Mesendoderm (in vitro differentiated cells): Measurements from ENCODE around the gene KLF4.
"Not testable (repeated sequence)": the region's sequence is repeated elsewhere in the genome, so short reads cannot be mapped to it uniquely, and the experiment has no call there.

Experiments
- DNase-seq: peaks from one replicate; pipeline ENCODE4 v3.0.0; 2013
- H2AK5ac ChIP-seq: 2 replicates; pipeline ENCODE4 v1.6.1; 2013; ENCODE audit warnings: low read length, inconsistent platforms
- H2BK120ac ChIP-seq: 2 replicates; pipeline ENCODE4 v1.6.1; 2013; ENCODE audit warnings: low read depth, mild to moderate bottlenecking, low read length, moderate library complexity, mixed read lengths
- H2BK15ac ChIP-seq: replicated peaks from 2 replicates; pipeline ENCODE4 v1.6.1; 2013; ENCODE audit warnings: low read depth, mild to moderate bottlenecking, moderate library complexity
- H2BK5ac ChIP-seq: 2 replicates; pipeline ENCODE4 v1.6.1; 2013; ENCODE audit warnings: low read length, inconsistent platforms
- H3K18ac ChIP-seq: 2 replicates; pipeline ENCODE4 v1.6.1; 2013; ENCODE audit warnings: mild to moderate bottlenecking, low read length, mixed read lengths
- H3K23ac ChIP-seq: one replicate; pipeline ENCODE4 v1.6.1; 2013; ENCODE audit warnings: low read length
- H3K27ac ChIP-seq: 2 replicates; pipeline ENCODE4 v1.5.1; 2013; ENCODE audit warnings: low read depth, mild to moderate bottlenecking, inconsistent platforms, low read length, moderate library complexity
- H3K27me3 ChIP-seq: 2 replicates; pipeline ENCODE4 v1.6.1; 2013; ENCODE audit warnings: low read length, control low read depth, mild to moderate bottlenecking, inconsistent platforms; ENCODE audit not compliant: insufficient read depth, poor library complexity
- H3K36me3 ChIP-seq: 2 replicates; pipeline ENCODE4 v1.6.1; 2013; ENCODE audit warnings: low read length, inconsistent platforms; ENCODE audit not compliant: control insufficient read depth, insufficient read depth
- H3K4ac ChIP-seq: one replicate; pipeline ENCODE4 v1.6.1; 2013; ENCODE audit warnings: low read depth, mild to moderate bottlenecking, low read length, moderate library complexity
- H3K4me1 ChIP-seq: 2 replicates; pipeline ENCODE4 v1.6.1; 2013; ENCODE audit warnings: low read depth, low read length, inconsistent platforms; ENCODE audit not compliant: control insufficient read depth
- H3K4me2 ChIP-seq: 2 replicates; pipeline ENCODE4 v1.6.1; 2013; ENCODE audit warnings: low read length
- H3K4me3 ChIP-seq: 2 replicates; pipeline ENCODE4 v1.5.1; 2013; ENCODE audit warnings: mild to moderate bottlenecking, low read length
- H3K56ac ChIP-seq: one replicate; pipeline ENCODE4 v1.6.1; 2013; ENCODE audit warnings: low read length
- H3K79me1 ChIP-seq: 2 replicates; pipeline ENCODE4 v1.6.1; 2013; ENCODE audit warnings: low read length, inconsistent platforms
- H3K79me2 ChIP-seq: 2 replicates; pipeline ENCODE4 v1.6.1; 2013; ENCODE audit warnings: mild to moderate bottlenecking, low read length; ENCODE audit not compliant: control insufficient read depth, insufficient read depth
- H3K9ac ChIP-seq: 2 replicates; pipeline ENCODE4 v1.6.1; 2013; ENCODE audit warnings: low read length, inconsistent platforms
- H4K5ac ChIP-seq: one replicate; pipeline ENCODE4 v1.6.1; 2013; ENCODE audit warnings: low read length
- H4K8ac ChIP-seq: one replicate; pipeline ENCODE4 v1.6.1; 2013; ENCODE audit warnings: low read depth, mild to moderate bottlenecking, control low read depth, low read length, moderate library complexity
- WGBS: extraction: QIAGEN DNeasy Blood & Tissue Kit; methylation state at CpG from one replicate; pipeline ENCODE4 v1.1.7; 2013; ENCODE audit warnings: low lambda C conversion rate, missing lambda C conversion rate; ENCODE audit not compliant: insufficient coverage; ENCODE audit errors: extremely low coverage; 5-methylcytosine and 5-hydroxymethylcytosine counted together

Gene KLF4

GRCh38 chr9:107490606-107490970 lies 1.0 kb upstream of the KLF4 start:
- H3K18ac ChIP-seq, H3K4me1 ChIP-seq, H2AK5ac ChIP-seq, H3K23ac ChIP-seq, H4K5ac ChIP-seq, H3K4ac ChIP-seq, H3K36me3 ChIP-seq, H3K56ac ChIP-seq, H3K4me3 ChIP-seq, H3K79me1 ChIP-seq, H3K79me2 ChIP-seq, H3K27ac ChIP-seq, H2BK15ac ChIP-seq, DNase-seq, H2BK120ac ChIP-seq, H2BK5ac ChIP-seq, H3K9ac ChIP-seq, H4K8ac ChIP-seq: not testable (repeated sequence)
- H3K4me2 ChIP-seq, result peak overlapping the region; percentile 94
- H3K27me3 ChIP-seq, result peaks cover 12% of the 10 kb centered on the region
- WGBS, result no CpG with 5 or more reads among the region's 23 CpGs

GRCh38 chr9:107489144-107489673 lies 360 bp downstream of the KLF4 start:
- Histone ChIP-seq H2BK120ac (no peak overlapping the region), H3K18ac (no peak overlapping the region), H4K8ac (no peak overlapping the region), H3K79me2 (no peaks in the 10 kb centered on the region), H4K5ac (no peak overlapping the region), H2BK5ac (no peak overlapping the region), H3K27ac (no peak overlapping the region), H3K9ac (peak overlapping the region; percentile 50), H3K4ac (no peak overlapping the region), H3K4me1 (no peaks in the 10 kb centered on the region), H3K27me3 (peaks cover 12% of the 10 kb centered on the region), H3K36me3 (no peaks in the 10 kb centered on the region), H3K4me2 (peak overlapping the region; percentile 56), H2BK15ac (no peak overlapping the region), H3K4me3 (peak overlapping the region; percentile 9), H3K23ac (no peak overlapping the region), H2AK5ac (no peak overlapping the region), H3K79me1 (no peaks in the 10 kb centered on the region), H3K56ac (peak overlapping the region; percentile 74)
- no CpG with 5 or more reads among the region's 46 CpGs for WGBS
- DNase-seq, result peak; percentile 14

GRCh38 chr9:107488375-107489143 lies 1.0 kb downstream of the KLF4 start:
- Histone ChIP-seq H3K4me1 (no peaks in the 10 kb centered on the region), H4K5ac (no peak overlapping the region), H4K8ac (no peak overlapping the region), H3K79me1 (no peaks in the 10 kb centered on the region), H3K4me2 (peak overlapping the region; percentile 56), H2BK15ac (no peak overlapping the region), H2AK5ac (no peak overlapping the region), H3K27me3 (peaks cover 12% of the 10 kb centered on the region), H3K23ac (peak overlapping the region; percentile 9), H3K18ac (no peak overlapping the region), H3K27ac (no peak overlapping the region), H3K56ac (peak overlapping the region; percentile 56), H3K36me3 (no peaks in the 10 kb centered on the region), H3K4me3 (no peak overlapping the region), H3K79me2 (no peaks in the 10 kb centered on the region), H2BK5ac (no peak overlapping the region), H3K9ac (peak overlapping the region; percentile 5), H2BK120ac (no peak overlapping the region), H3K4ac (no peak overlapping the region)
- no CpG with 5 or more reads among the region's 80 CpGs for WGBS
- DNase-seq, result peak; percentile 42

GRCh38 chr9:107487521-107488374 lies 1.8 kb downstream of the KLF4 start:
- H3K23ac ChIP-seq, result peak overlapping the region; percentile 9
- H4K8ac ChIP-seq, result no peak overlapping the region
- no peaks in the 10 kb centered on the region for H3K36me3 ChIP-seq
- no peak overlapping the region for H3K18ac ChIP-seq
- no peaks in the 10 kb centered on the region for H3K4me1 ChIP-seq
- H3K27me3 ChIP-seq, result peaks cover 12% of the 10 kb centered on the region
- H3K4me3 ChIP-seq, result peak overlapping the region; percentile 13
- no peak overlapping the region for H3K27ac ChIP-seq
- no peak overlapping the region for H2BK5ac ChIP-seq
- H2AK5ac ChIP-seq, result no peak overlapping the region
- peak overlapping the region; percentile 77 for H3K56ac ChIP-seq
- peak; percentile 84 for DNase-seq
- no peak overlapping the region for H2BK15ac ChIP-seq
- H3K4me2 ChIP-seq, result peak overlapping the region; percentile 59
- peak overlapping the region; percentile 38 for H3K9ac ChIP-seq
- no peaks in the 10 kb centered on the region for H3K79me2 ChIP-seq
- H4K5ac ChIP-seq, result no peak overlapping the region
- no CpG with 5 or more reads among the region's 91 CpGs for WGBS
- H3K4ac ChIP-seq, result no peak overlapping the region
- H3K79me1 ChIP-seq, result no peaks in the 10 kb centered on the region
- H2BK120ac ChIP-seq, result no peak overlapping the region

- WGBS, result no CpG with 5 or more reads among the region's 31 CpGs
- DNase-seq, result peak; percentile 36
- Histone ChIP-seq H2BK5ac (no peak overlapping the region), H3K79me1 (no peaks in the 10 kb centered on the region), H4K8ac (no peak overlapping the region), H3K4me1 (no peaks in the 10 kb centered on the region), H3K23ac (peak overlapping the region; percentile 1), H3K27me3 (peaks cover 8% of the 10 kb centered on the region), H2BK15ac (no peak overlapping the region), H3K4ac (no peak overlapping the region), H2AK5ac (no peak overlapping the region), H3K56ac (peak overlapping the region; percentile 77), H3K36me3 (no peaks in the 10 kb centered on the region), H3K18ac (no peak overlapping the region), H3K27ac (no peak overlapping the region), H3K4me2 (peak overlapping the region; percentile 59), H3K79me2 (no peaks in the 10 kb centered on the region), H3K9ac (peak overlapping the region; percentile 38), H2BK120ac (no peak overlapping the region), H4K5ac (no peak overlapping the region), H3K4me3 (peak overlapping the region; percentile 13)
Measured at GRCh38 chr9:107486674-107487520, 2.7 kb downstream of the KLF4 start.
